ENCODE results near the gene SH3RF2. TPM values are rescaled to one million over a fixed set of nuclear protein-coding genes. Genes with fewer than 3 reads are reported as not detected.

Gene SH3RF2
- polyA plus RNA-seq, 4 donors = 1.8 to 6.1 (median 4.7) TPM

DNA sequence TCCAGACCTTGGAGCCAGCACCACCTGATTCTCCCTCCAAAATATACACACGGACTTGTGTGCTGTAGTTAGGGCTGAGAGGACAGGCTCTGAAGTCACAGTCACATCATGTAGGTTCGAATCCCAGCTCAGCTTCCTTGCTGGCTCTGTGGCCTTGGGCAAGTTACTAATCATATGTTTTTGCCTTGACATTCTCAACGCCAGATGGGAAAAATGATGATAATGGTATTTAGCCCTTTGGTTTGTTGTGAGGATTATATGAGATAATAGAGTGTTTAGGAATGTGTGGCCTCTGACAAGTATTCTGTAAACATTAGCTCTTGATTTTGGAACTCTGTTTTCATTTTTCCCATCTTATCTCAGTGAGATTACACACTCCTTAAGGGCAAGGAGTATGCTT, 96.5 kb downstream of the SH3RF2 start:
- no peak for DNase-seq (ENCODE audit: low read depth in 4 of 4, low spot score in 3 of 4)

DNA sequence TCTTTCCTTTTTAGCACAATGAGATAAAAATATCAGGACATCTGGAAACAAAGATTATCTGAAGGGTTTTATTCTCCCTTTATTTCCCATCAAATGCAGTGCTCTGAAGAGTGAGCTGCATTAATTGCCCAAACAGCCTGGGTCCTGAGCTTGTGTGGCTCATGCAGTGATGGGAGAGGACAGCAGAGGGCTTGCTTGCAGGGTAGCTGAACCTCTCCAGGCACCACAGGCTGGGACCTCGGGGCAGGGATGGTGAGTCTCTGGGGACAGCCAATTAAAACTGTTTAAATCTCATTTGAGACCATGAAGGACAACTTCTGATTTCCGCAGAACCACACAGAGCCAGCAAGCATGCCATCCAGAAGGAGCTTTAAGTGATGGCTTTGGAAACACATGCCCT, 97.7 kb downstream of the SH3RF2 start:
- no peak for DNase-seq (ENCODE audit: low read depth in 4 of 4, low spot score in 3 of 4)

DNA sequence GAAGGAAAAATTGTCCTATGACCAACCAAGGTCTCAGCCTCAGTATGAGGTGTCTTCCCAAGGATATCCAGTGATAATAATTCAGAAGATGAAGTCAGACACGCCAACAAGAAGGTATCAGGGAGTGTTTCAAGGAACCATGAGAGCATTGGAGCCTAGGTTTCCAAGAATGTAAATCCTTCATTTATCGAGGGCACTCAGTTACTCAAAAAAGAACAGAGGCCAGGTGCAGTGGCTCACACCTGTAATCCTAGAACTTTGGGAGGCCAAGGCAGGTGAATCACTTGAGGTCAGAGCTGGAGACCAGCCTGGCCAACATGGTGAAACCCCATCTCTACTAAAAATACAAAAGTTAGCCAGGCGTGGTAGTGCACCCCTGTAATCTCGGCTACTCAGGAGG, 98.2 kb downstream of the SH3RF2 start:
- no peak for DNase-seq (ENCODE audit: low read depth in 4 of 4, low spot score in 3 of 4)

DNA sequence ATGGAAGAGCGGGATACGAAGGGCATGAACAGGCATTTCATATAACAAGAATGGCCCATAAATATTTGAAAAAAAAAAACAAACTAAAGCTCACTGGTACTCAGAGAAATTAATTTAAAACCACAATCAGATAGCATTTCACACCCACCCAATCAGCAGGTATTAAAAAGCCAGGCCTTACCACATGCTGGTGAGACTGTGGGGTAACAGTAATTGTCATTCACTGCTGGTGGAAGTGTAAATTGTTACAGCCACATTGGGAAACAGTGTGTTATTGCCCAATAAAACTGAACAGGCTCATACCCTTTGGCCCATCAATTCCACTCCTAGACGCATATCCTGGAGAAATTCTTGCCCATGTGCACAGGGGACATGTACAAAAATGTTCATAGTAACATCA, 103.0 kb downstream of the SH3RF2 start:
- no peak for DNase-seq (ENCODE audit: low read depth in 4 of 4, low spot score in 3 of 4)

DNA sequence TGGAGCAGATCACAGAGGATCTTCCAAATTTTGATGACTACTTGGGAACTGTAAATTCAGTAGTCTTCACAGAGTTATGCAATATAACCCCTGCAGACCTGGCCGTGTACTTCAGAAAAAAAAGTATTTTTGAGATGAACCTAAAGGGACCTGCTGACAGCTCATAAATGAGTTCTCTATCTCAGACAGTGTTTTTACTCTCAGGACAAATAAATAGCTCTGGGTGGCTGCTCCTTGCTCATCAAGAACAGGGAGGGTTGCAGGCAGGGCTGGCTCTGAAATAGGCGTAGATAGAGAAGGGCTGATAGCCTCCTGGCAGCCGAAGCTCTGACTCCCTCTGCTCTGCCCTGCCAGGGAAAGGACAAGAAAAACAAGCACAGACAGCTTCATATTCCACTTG, 104.1 kb downstream of the SH3RF2 start:
- DNase-seq (ENCODE audit: low read depth in 4 of 4, low spot score in 3 of 4) = no peak

DNA sequence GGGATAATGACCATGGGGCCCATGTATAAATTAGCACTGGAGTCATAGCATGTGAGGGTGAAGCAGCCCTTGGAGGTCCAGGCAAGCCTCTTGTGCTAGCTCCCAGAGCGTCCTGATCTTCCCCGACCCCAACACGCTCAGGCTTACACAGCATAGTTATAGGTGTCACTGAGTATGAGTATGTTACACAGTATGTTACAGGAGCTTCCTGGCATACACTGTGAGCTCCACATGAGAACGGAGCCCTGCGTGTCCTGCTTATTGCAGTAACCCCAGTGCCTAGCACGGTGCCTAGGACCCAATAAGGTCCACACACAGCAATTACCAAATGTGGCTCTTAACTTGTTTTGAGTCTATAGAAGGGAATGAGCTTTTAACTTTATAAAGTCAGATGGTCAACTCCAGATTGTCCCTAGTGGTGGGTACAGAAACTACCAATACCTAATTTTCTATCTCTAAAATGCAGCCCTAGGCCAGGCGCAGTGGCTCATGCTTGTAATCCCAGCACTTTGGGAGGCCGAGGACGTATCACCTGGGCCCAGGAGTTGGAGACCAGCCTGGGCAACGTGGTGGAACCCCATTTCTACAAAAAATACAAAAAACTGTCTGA, 104.9 kb downstream of the SH3RF2 start:
- DNase-seq (ENCODE audit: low read depth in 4 of 4, low spot score in 3 of 4) = no peak

DNA sequence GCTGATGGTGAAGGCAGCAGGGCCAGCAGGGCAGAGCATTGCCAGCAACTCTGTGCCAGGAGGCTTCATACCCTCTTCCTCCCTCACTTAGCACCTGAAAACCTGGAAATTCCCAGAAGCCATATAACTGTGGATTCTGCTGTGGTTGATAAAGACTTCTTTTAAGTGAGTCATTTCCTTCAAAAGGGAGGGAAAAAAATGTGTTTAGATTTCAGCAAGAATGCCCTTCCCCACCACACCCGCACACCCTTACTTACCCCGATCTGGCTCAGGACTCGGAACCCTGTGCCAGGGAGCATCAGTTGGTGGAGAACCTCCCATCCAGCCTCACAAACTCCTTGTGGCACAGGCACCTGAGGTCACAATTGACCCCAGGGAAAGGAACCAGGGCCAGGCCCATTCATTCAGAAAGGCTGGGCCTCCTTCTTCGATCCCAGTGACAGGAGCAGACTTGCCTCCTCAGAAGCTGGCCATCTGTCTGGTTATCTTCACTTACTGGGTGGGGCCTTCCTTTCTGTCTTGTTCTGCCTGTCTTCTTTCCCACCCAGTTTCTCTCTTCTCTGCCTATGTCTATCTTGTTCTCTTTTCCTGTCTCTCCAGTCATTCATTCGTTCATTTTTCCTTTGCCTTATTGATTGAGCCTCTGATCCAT, 106.4 kb downstream of the SH3RF2 start:
- no peak for DNase-seq (ENCODE audit: low read depth in 4 of 4, low spot score in 3 of 4)

DNA sequence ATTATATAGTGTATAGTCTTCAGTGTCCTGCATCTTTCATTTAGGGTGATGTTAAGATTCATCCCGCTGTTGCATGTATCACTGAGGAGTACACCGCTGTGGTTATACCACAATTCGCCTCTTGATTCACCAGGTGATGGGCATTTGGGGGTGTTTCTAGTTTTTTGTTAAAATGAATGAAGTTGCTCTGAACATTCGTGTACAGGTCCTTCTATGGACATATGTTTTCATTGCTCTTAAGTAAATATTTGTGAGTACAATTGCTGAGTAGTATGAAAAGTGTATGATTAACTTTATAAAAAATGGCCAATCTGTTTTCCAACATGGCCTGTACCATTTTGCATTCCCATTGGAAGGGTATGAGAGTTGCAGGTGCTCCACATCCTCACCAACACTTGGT, 107.3 kb downstream of the SH3RF2 start:
- no peak for DNase-seq (ENCODE audit: low read depth in 4 of 4, low spot score in 3 of 4)

DNA sequence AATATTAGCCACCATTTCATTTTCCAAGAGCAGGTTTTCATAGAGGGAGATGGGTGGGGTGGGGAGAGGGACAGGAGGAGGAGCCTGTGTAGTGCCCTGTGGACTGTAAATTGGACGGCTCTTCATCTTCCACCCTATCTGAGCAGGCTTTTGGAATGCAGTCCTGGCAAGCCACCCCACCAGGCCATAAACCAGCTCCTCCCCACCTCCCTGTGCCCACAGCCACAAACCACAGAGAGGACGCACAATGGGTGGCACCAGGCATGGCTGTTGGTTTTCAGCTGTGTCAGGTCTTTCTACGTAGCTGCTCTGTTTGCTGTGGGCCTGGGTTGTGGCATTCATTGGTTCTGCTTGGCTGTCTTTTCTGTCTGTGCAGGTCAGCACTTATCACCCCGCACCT, 111.0 kb downstream of the SH3RF2 start:
- DNase-seq (ENCODE audit: low read depth in 4 of 4, low spot score in 3 of 4) = no peak

DNA sequence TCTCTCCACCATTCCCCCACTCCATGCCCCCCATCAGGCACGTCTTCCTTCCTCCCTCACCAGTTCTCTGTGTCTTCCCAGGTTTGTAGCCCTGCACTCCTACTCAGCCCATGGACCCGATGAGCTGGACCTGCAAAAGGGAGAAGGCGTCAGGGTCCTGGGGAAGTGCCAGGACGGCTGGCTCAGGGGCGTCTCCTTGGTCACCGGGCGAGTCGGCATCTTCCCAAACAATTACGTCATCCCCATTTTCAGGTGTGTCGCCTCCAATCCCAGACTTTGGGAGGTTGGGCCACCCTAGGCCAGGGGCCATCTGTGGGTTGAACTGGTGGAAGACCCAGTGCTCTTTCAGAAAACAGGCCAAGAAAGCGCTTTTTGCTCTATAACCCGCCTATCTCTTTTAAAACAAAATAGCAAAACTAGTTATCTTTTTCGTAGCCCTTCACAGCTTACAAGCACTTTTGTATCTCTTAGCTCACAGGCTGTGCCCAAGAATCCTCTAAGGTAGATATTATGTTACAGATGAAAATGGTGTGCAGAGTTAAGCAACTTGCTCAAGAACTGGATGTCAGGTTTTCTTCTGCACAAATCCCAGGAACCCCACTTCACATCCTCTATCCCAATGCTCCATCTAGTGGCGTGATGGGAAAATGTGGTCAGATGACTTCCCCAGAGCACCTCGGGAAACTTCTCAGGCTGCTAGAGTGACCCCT, 112.8 kb downstream of the SH3RF2 start:
- peak; percentile 36 to 64 (median 60) for DNase-seq (ENCODE audit: low read depth in 4 of 4, low spot score in 3 of 4)

DNA sequence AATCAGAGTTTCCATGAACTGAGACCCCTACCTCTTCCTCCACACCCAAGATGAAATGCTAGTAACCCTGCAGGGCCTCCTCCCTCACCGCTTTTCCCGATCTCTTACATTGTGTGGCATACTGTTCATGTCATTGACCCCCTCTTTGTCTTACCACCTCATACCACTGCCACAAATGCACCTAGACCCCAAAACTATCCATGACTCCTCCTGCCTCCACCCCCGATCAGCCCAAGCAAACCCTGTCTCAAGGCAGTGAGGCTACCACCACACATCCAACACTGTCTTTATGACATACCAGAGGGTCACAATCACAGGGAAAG, 113.3 kb downstream of the SH3RF2 start:
- DNase-seq (ENCODE audit: low read depth in 4 of 4, low spot score in 3 of 4) = no peak

DNA sequence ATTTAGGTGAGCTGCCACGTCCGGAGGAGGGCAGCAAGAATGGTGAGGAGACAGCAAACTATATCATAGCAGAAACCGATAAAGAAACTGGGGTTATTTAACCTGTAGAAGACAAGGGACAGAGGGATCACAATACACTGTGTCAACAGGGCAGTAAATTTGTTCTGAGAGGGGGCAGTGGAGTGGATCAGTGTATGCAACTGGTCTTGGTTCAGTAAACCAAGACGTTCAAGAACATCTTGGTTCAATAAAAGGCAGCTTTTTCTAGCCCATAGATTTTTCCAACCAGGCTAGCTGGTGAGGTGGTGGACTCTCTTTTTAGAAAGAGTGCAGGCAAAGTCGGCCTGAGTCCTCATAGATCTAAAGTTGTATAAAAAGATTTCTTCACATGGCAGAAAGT, 113.7 kb downstream of the SH3RF2 start:
- no peak for DNase-seq (ENCODE audit: low read depth in 4 of 4, low spot score in 3 of 4)

DNA sequence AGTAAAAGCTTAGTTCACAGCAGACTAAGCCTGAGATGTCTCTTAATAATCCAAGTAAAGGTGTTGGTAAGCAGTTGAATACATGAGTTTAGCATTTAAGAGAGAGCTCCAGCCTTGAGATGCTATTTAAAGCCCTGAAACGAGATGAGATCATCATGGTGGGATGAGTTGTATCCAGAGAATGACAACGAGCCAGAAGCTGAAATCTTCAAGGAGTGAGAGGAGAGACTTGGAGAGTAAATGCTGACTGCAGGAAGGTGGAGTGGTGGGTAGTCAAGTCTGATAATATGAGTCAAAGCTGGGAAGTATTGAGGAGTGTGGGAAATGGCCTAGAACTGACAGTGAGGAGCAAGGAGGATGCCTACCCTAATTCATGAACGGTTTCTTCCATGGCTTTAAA, 115.3 kb downstream of the SH3RF2 start:
- DNase-seq (ENCODE audit: low read depth in 4 of 4, low spot score in 3 of 4) = no peak

DNA sequence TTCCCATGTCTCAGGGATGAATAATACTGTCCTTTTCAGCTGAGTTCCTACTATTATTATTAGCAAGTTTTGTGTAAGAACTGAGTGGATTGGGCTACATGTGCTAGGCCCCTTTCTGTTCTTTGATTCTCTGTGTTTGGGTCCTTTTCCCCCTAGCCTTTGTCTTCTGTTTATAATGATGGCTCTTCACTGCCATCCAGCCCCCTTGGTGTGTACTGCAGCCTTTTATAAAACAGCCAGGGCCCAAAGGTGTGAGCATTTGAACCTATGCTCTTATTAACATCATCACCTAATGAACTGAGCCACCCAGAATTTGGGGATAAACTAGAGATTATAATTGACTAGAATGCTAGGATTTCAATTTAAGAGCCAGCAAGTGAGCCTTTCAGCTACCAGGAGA, 116.4 kb downstream of the SH3RF2 start:
- no peak for DNase-seq (ENCODE audit: low read depth in 4 of 4, low spot score in 3 of 4)

DNA sequence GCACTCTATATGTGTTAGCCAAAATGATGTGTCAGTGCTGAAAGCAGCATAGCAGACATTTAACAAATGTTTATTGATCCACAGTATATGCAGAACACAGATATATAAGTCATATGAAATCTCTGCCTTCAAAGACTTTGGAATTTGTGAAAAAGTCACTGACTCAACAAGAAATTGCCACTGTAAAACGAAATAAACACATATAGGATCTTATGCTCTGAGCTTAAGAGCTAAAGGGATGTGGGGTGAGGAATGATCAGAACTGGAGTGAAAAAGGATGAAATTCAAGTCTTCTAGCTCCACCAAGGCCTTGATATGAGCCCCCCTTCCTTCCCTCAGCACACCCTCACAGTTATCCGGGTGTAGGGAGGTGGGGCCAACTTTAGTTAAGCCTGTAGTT, 119.1 kb downstream of the SH3RF2 start:
- DNase-seq (ENCODE audit: low read depth in 4 of 4, low spot score in 3 of 4) = no peak

DNA sequence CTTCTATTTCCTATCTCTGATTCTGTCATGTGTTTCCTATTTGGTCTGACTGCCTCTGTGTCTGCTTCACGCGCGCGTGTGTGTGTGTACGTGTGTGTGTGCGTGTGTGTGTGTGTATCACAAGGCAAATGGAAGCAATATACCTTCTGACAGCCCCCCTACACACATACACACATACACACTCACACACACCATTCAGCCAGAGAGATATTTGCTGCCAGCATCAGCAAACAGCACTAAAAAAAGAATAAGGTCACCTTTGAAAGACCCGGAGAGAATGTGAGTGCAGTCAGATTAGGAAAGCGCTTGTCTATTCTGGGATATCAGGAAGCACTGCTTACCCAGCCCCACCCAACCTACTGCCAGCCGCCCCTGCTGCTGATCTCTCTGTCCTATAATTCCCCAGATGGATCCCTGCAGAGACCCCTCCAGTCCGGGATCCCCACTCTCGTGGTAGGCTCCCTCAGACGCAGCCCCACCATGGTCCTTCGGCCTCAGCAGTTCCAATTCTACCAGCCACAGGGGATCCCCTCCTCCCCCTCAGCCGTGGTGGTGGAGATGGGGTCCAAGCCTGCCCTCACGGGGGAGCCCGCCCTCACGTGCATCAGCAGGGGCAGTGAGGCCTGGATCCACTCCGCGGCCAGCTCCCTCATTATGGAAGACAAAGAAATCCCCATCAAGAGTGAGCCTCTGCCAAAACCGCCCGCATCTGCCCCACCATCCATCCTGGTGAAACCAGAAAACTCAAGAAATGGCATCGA, 123.3 kb downstream of the SH3RF2 start:
- DNase-seq (ENCODE audit: low read depth in 4 of 4, low spot score in 3 of 4) = no peak

DNA sequence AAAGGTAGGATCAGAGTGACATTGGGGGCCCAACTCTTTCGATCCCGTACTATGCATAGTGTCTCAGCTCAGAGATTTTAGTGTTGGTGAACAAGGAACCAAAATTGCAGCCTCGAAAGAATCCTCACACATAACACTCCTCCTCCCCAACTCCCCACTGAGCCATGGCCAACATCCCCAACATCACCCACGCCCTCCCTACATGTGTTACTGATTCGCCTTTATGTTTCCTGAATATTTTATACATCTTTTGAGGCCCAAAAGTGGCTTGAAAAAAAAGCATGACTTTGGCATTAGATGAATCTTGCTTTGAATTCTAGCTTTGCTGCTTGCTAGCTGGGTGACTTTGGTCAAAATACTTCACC, 123.8 kb downstream of the SH3RF2 start:
- DNase-seq (ENCODE audit: low read depth in 4 of 4, low spot score in 3 of 4) = no peak

DNA sequence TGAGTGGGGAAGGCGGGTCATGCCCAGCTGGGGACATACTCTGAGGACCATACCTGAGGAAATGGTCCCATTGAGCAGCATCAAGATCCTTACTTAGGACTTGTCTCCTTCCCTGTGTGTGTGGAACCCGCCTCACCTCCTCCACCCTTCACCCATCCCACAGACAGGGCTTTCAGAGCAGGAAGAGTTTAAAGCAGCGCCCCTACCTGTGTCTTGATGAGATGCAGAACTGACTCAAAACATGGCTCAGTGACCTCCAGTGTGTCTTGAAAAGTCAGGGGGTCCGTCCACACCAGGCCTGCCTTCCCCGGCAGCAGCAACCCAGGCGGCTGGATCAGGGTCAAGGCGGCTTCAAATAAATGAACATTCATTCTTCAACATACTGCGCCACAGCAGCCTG, 130.6 kb downstream of the SH3RF2 start:
- DNase-seq (ENCODE audit: low read depth in 4 of 4, low spot score in 3 of 4) = no peak

DNA sequence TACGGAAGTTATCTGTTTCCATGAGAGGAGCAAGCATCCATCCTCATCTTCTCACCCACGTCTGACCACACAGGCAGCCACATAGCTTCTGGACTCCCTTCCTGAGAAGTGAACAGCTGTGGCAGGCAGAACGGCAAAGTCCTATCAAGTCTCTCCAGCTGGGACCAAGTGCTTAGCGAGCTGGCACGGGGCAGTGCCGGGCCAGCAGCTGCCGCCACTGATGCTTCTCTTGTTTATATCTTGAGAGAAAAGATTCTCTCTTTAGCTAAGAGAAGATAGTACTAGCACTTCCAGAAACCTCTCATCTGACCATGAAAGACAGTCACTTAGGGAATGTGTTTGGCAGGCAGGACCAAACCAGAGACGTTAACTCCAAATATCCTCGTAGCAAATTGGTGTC, 131.8 kb downstream of the SH3RF2 start:
- DNase-seq (ENCODE audit: low read depth in 4 of 4, low spot score in 3 of 4) = no peak

DNA sequence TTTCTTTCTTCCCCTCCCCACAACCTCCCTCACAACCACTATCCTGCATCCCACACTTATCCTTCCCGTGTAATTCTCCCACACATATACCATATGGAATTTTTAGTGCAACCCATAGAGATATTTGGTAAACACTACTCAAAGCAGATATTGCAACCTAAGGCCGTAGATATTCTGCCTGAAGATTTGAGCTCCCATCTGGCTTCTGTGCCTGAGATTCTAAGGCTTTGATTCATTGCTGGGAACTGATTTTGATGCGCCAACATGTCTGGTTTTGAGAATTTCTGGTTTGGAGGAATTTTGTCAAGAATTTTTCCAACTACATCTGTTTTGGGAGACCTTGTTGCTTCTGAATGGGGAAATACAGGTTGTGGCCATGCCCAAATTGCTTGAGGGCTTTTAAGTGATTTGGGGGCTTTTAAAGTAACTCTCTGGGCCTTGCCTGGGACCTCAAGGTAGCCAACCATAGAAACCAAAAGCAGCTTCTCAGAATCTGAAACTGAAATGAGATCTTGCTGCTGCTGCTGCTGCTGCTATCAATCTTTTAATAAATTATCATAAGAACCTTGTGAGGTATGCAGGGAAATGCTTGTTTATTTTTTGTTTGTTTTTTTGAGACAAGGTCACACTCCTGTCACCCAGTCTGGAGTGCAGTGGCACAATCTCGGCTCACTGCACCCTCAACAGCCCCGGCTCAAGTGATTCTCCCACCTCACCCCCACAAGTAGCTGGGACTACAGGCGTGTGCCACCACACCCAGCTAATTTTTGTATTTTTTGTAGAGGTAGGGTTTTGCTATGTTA, 132.8 kb downstream of the SH3RF2 start:
- DNase-seq (ENCODE audit: low read depth in 4 of 4, low spot score in 3 of 4) = no peak

DNA sequence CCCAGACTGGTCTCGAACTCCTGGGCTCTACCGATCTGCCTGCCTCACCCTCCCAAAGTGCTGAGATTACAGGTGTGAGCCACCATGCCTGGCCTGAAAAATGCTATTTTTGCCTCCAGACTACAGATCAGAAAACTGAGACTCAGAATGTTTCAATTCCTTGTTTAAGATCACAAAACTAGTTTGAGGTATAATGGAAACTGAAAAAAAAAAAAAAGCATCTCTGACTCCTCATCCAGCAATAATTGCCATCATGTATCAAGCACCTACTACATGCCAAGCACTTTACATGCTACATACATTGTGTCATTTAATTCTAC, 133.4 kb downstream of the SH3RF2 start:
- no peak for DNase-seq (ENCODE audit: low read depth in 4 of 4, low spot score in 3 of 4)

All from left renal pelvis (tissue), 4 donors.